ENCODE results near the gene INPP5D. TPM values are rescaled to one million over a fixed set of nuclear protein-coding genes. Genes with fewer than 3 reads are reported as not detected.

Gene INPP5D
- total RNA-seq: under 0.01 and 0.64 TPM in 2 replicates

DNA sequence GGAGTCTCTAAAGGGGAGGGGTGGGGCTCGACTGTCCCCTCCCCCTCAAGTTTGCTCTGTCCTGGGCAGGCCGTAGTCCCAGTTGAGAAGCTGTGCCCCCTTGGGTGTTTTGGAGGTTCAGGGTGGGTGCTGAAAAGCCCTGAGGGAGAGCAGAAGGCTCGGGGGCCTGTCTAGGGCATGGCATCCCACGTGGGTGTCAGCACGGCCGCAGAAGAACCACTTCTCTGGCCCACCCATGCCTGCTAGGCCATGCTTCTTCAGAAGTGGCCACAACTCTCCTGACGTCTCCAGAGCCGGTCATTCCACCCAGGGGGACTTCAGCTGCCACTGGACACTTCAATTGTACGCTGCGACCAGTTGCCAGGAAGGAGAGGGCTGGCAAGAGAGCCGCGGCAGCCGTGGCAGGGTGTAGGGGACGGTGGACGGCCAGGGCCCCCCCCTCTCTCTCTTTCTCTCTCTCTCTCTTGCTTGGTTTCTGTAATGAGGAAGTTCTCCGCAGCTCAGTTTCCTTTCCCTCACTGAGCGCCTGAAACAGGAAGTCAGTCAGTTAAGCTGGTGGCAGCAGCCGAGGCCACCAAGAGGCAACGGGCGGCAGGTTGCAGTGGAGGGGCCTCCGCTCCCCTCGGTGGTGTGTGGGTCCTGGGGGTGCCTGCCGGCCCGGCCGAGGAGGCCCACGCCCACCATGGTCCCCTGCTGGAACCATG, at the start of gene INPP5D:
INPP5D (plus strand) TSS at position 546 of the 704 bp plus-strand sequence; CDS start at position 683, 137 bp downstream.
- no peak within 1 kb of the TSS for H3K4me3 ChIP-seq (ENCODE audit: low read depth, low read length)
- DNase-seq (ENCODE audit: low read depth): no peak
- TF ChIP-seq, protein P1, sequence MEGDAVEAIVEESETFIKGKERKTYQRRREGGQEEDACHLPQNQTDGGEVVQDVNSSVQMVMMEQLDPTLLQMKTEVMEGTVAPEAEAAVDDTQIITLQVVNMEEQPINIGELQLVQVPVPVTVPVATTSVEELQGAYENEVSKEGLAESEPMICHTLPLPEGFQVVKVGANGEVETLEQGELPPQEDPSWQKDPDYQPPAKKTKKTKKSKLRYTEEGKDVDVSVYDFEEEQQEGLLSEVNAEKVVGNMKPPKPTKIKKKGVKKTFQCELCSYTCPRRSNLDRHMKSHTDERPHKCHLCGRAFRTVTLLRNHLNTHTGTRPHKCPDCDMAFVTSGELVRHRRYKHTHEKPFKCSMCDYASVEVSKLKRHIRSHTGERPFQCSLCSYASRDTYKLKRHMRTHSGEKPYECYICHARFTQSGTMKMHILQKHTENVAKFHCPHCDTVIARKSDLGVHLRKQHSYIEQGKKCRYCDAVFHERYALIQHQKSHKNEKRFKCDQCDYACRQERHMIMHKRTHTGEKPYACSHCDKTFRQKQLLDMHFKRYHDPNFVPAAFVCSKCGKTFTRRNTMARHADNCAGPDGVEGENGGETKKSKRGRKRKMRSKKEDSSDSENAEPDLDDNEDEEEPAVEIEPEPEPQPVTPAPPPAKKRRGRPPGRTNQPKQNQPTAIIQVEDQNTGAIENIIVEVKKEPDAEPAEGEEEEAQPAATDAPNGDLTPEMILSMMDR (IDR thresholded peaks at IDR 0.05; ENCODE audit: insufficient read depth, low read depth, low read length): no peak

DNA sequence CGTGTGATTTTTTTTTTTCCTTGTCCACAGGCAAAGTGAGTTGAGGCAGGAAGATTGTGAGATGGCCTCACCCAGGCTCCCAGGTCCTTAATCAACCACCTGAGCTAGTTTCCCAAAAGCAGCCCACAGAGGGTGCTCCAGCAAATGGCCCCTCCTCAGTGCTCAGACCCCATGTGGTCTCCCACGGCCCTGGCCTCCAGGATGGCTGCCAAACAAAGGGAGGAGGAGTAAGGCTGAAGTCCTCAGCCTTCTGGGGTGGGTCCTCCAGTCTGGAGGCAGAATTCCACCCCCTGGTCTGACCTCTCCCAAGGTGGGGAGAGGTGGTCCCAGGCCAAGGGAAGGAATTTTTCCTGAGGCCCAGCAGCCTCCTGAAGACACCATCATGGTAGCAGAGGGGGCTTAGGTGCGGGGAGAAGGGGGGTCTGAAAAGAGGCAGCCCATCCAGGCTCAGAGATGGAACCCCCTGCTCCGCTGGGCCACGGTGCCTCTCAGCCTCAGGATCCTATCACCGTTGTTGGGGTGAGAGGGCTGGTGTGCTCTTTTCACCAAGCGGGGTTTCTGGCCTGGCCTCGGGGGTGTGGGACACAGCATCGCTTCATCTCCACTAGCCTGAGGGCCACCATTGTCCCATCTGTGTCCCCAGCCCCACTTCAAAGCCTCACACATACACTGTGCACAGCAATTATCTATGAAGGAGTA, 49.4 kb upstream of the INPP5D start:
- H3K4me3 ChIP-seq (ENCODE audit: low read depth, low read length): no peak overlapping the region
- no peak for DNase-seq (ENCODE audit: low read depth)
- TF ChIP-seq, protein P1 (IDR thresholded peaks at IDR 0.05; ENCODE audit: insufficient read depth, low read depth, low read length): no peak

DNA sequence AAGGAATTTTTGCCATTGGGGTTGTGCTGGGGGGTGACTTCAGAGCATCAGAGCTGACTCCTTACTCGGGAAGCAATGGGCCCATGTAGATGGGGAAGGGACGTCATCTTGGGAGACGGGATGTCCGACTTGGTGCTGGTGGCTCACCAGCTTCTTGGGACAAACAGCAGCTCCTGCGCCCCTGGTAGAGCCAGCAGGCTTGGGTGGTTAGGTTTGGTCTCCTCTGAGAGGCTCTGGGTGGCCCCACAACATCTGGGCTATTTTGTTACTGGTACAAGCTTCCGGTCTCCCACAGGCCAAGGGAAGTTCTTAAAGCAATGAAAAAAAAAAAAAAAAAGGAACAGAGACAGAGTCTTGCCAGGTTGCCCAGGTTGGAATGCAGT, 48.9 kb upstream of the INPP5D start:
- DNase-seq (ENCODE audit: low read depth): no peak
- no peak overlapping the region for H3K4me3 ChIP-seq (ENCODE audit: low read depth, low read length)
- TF ChIP-seq, protein P1 (IDR thresholded peaks at IDR 0.05; ENCODE audit: insufficient read depth, low read depth, low read length): no peak

DNA sequence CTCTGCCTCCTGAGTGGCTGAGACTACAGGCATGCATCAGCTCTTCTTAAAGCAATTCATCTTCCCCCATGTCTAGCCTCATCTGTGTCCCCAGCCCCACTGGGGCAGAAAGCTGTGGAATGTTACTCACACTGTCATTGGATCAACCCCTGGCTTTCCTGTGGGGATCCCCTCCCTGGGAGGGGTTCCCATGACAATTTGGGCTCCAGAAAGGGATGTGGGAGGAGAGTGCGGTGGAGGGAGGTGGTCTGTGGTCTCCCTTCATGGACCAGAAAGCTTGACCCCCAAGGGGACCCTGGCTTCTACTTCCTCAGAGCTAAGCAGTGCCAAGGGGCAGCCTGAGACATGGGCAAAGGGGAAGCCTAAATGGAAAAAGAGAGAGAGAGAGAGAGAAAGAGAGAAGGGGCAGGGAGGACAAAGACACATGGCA, 48.4 kb upstream of the INPP5D start:
- TF ChIP-seq, protein P1 (IDR thresholded peaks at IDR 0.05; ENCODE audit: insufficient read depth, low read depth, low read length): no peak
- H3K4me3 ChIP-seq (ENCODE audit: low read depth, low read length): no peak overlapping the region
- DNase-seq (ENCODE audit: low read depth): no peak

DNA sequence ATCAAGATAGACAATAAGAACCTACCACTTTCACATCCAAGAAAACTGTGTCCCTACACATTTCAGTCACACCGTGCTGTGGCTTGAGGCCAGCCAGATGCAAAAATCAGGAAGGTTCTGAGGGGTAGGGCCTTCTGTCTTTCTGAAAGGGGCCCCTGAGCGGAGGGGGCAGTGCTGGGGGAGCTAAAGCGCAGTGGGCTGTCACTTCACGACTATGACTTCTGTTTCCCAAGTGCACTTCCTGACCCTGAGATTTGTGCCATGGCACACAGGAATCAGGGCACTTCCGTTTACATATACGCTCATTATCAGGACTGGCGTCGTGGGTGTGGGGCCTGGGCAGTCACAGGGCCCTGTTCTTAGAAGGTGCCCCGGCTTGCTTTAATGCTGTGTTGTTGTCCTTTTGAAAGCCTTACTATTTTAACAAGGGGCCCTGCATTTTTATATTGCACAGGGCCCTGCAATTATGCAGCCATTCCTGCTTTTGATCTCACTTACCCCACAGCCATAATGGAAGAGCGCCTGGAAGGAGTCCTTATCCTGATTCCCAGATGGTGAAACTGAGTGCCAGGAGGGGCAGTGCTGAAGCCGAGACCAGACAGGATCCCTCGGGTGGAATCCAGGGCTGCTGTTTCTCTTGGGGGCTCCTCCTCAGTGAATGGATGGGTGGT, 47.7 kb upstream of the INPP5D start:
- no peak for DNase-seq (ENCODE audit: low read depth)
- TF ChIP-seq, protein P1 (IDR thresholded peaks at IDR 0.05; ENCODE audit: insufficient read depth, low read depth, low read length): no peak
- H3K4me3 ChIP-seq (ENCODE audit: low read depth, low read length): no peak overlapping the region

DNA sequence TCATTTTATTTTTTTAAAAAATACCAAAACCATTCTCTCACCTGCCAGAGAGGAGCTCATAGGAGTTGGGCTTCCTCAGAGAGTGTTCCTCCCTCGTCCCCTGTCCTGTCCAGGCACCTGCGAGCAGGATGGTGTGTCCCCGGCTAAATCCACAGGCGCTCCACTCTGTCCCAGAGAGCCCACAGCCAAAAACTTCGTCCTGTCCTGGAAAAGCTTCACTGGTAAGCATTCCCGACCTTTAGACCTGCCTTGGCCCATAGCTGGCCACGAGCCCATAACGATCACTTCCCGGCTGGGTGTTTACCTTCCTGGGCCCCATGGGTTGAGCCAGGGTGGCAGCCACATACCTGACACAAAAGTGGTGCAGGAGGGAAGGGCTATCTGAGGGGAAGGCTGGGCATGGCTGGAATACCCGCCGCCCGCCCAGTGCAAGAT, 47.1 kb upstream of the INPP5D start, which contains the start of gene NGEF:
NGEF (minus strand) TSS at position 230 of the 435 bp plus-strand sequence. CDS start 38,366 bp downstream, outside the sequence.
- DNase-seq (ENCODE audit: low read depth): no peak
- TF ChIP-seq, protein P1 (IDR thresholded peaks at IDR 0.05; ENCODE audit: insufficient read depth, low read depth, low read length): no peak
- no peak within 1 kb of the TSS for H3K4me3 ChIP-seq (ENCODE audit: low read depth, low read length)
